ENCODE results near the gene STRBP. TPM values are rescaled to one million over a fixed set of nuclear protein-coding genes. Genes with fewer than 3 reads are reported as not detected.
A peak's percentile ranks its signal among the peaks of the same experiment; 100 is the strongest.

STRBP gene
- total RNA-seq, 1 donor from 2014 or later = 99.4 TPM

GRCh38 chr9:123091459-123091858 is 176.9 kb downstream of the STRBP start:
- no peak overlapping the region for H3K27ac ChIP-seq
- H4K20me1 ChIP-seq (ENCODE audit: low read depth) = peaks cover 3% of the 10 kb centered on the region
- TF ChIP-seq, protein P1, sequence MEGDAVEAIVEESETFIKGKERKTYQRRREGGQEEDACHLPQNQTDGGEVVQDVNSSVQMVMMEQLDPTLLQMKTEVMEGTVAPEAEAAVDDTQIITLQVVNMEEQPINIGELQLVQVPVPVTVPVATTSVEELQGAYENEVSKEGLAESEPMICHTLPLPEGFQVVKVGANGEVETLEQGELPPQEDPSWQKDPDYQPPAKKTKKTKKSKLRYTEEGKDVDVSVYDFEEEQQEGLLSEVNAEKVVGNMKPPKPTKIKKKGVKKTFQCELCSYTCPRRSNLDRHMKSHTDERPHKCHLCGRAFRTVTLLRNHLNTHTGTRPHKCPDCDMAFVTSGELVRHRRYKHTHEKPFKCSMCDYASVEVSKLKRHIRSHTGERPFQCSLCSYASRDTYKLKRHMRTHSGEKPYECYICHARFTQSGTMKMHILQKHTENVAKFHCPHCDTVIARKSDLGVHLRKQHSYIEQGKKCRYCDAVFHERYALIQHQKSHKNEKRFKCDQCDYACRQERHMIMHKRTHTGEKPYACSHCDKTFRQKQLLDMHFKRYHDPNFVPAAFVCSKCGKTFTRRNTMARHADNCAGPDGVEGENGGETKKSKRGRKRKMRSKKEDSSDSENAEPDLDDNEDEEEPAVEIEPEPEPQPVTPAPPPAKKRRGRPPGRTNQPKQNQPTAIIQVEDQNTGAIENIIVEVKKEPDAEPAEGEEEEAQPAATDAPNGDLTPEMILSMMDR (IDR thresholded peaks at IDR 0.05) = peak; percentile 31
- TF ChIP-seq EZH2phosphoT487 (IDR thresholded peaks at IDR 0.05) = no peak
- no peaks in the 10 kb centered on the region for H3K4me1 Mint-ChIP-seq
- no peak overlapping the region for H3K9ac ChIP-seq
- no peaks in the 10 kb centered on the region for H3K9me3 ChIP-seq (ENCODE audit: low read depth)
- H3K27ac Mint-ChIP-seq = no peak overlapping the region
- peaks cover 3% of the 10 kb centered on the region for H3K4me1 ChIP-seq
- H3K79me2 ChIP-seq (ENCODE audit: low read depth) = no peaks in the 10 kb centered on the region
- no peaks in the 10 kb centered on the region for H3F3A ChIP-seq (ENCODE audit: low read depth)
- H3K36me3 ChIP-seq = peaks cover 17% of the 10 kb centered on the region
- H3K4me3 Mint-ChIP-seq = no peak overlapping the region
- no peaks in the 10 kb centered on the region for H3K27me3 Mint-ChIP-seq (ENCODE audit: insufficient read depth, low read depth)
- H3K36me3 Mint-ChIP-seq = peaks cover 43% of the 10 kb centered on the region
- no peak overlapping the region for H3K4me3 ChIP-seq
- H3K9me3 Mint-ChIP-seq = no peaks in the 10 kb centered on the region
- no peak for DNase-seq (ENCODE audit: low spot score)
- no peak overlapping the region for H3K4me2 ChIP-seq
- H2AFZ ChIP-seq (replicated peaks) = no peak overlapping the region
- H3K27me3 ChIP-seq = no peaks in the 10 kb centered on the region

GRCh38 chr9:123090956-123091355 is 177.4 kb downstream of the STRBP start:
- H3K27me3 Mint-ChIP-seq (ENCODE audit: insufficient read depth, low read depth) = no peaks in the 10 kb centered on the region
- H3K4me1 Mint-ChIP-seq = no peaks in the 10 kb centered on the region
- no peaks in the 10 kb centered on the region for H3K9me3 Mint-ChIP-seq
- TF ChIP-seq EZH2phosphoT487 (IDR thresholded peaks at IDR 0.05) = no peak
- TF ChIP-seq, protein P1 (IDR thresholded peaks at IDR 0.05) = no peak
- TF ChIP-seq EZH2 (IDR thresholded peaks at IDR 0.05) = no peak
- Histone ChIP-seq H4K20me1 (ENCODE audit: low read depth) (peaks cover 3% of the 10 kb centered on the region), H3K4me1 (peaks cover under 1% of the 10 kb centered on the region), H3K4me3 (no peak overlapping the region), H3K36me3 (peaks cover 13% of the 10 kb centered on the region), H3K27ac (no peak overlapping the region), H3K27me3 (no peaks in the 10 kb centered on the region), H3F3A (ENCODE audit: low read depth) (no peaks in the 10 kb centered on the region), H2AFZ (replicated peaks) (no peak overlapping the region), H3K79me2 (ENCODE audit: low read depth) (no peaks in the 10 kb centered on the region), H3K9ac (no peak overlapping the region), H3K9me3 (ENCODE audit: low read depth) (no peaks in the 10 kb centered on the region), H3K4me2 (no peak overlapping the region)
- H3K4me3 Mint-ChIP-seq = no peak overlapping the region
- H3K27ac Mint-ChIP-seq = no peak overlapping the region
- H3K36me3 Mint-ChIP-seq = peaks cover 42% of the 10 kb centered on the region
- no peak for DNase-seq (ENCODE audit: low spot score)

DNA sequence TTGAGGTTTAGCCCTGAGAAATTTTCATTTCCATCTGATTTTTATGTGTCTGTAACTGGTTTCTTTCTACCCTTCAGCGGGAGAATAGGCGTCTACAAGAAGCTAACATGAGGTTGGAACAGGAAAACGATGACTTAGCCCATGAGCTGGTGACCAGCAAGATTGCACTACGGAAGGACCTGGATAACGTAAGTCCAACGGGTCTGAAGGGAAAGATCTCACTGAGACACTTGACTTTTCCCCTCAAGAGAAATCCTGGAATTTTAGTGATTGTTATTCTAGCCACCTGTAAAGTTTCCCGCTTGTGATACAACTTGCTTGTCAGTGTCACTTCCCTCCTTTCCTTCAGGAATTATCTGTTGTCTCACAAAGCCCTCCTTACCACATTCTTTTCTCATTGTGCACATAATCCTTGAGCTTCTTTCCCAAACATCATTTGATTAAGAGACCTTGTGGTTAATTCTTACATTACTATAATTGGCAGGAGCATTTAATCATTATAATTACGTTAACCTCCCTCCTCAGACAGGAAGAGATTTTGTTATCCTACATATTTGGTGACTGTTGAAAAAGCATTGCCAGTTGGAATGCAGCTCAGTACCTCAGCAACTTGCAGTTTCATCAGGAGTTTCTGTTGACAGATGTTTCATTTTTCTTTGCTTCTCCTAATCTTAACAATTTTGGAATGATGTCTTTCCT is 178.0 kb downstream of the STRBP start:
- H3K27ac ChIP-seq = peak overlapping the region; percentile 26
- no peak overlapping the region for H3K4me2 ChIP-seq
- peaks cover 9% of the 10 kb centered on the region for H3K36me3 ChIP-seq
- no peak overlapping the region for H3K4me3 ChIP-seq
- peaks cover 42% of the 10 kb centered on the region for H3K36me3 Mint-ChIP-seq
- no peak overlapping the region for H3K4me3 Mint-ChIP-seq
- no peak for DNase-seq (ENCODE audit: low spot score)
- no peaks in the 10 kb centered on the region for H3F3A ChIP-seq (ENCODE audit: low read depth)
- no peak overlapping the region for H3K9ac ChIP-seq
- no peaks in the 10 kb centered on the region for H3K27me3 Mint-ChIP-seq (ENCODE audit: insufficient read depth, low read depth)
- H3K4me1 Mint-ChIP-seq = no peaks in the 10 kb centered on the region
- no peak for TF ChIP-seq EZH2phosphoT487 (IDR thresholded peaks at IDR 0.05)
- no peak for TF ChIP-seq EZH2 (IDR thresholded peaks at IDR 0.05)
- TF ChIP-seq, protein P1 (IDR thresholded peaks at IDR 0.05) = no peak
- H3K79me2 ChIP-seq (ENCODE audit: low read depth) = no peaks in the 10 kb centered on the region
- H3K9me3 Mint-ChIP-seq = no peaks in the 10 kb centered on the region
- no peaks in the 10 kb centered on the region for H3K4me1 ChIP-seq
- no peak overlapping the region for H3K27ac Mint-ChIP-seq
- H2AFZ ChIP-seq (replicated peaks) = no peak overlapping the region
- H4K20me1 ChIP-seq (ENCODE audit: low read depth) = peaks cover 3% of the 10 kb centered on the region
- no peaks in the 10 kb centered on the region for H3K27me3 ChIP-seq
- H3K9me3 ChIP-seq (ENCODE audit: low read depth) = no peaks in the 10 kb centered on the region
